WTC11 (cell line): ENCODE results near the gene ZNF581.

Experiments used
- ATF2 ChIP-seq: sonication (generic); formaldehyde crosslinking; IDR thresholded peaks from 2 replicates; pipeline ENCODE4 v1.8.1; 2022; ENCODE audit warnings: low read depth, missing genetic modification reagents, borderline replicate concordance
- CTCF ChIP-seq: fragments of 200-600 bp; IDR thresholded peaks from 2 replicates; pipeline ENCODE4 v1.8.0; 2022; ENCODE audit warnings: antibody characterized with exemption
- E2F1 ChIP-seq: sonication (generic); formaldehyde crosslinking; IDR thresholded peaks from 2 replicates; pipeline ENCODE4 v1.8.0; 2022; ENCODE audit warnings: mild to moderate bottlenecking, missing genetic modification reagents
- ESRRA ChIP-seq: sonication (generic); formaldehyde crosslinking; IDR thresholded peaks from 2 replicates; pipeline ENCODE4 v1.8.1; 2022; ENCODE audit warnings: mild to moderate bottlenecking, missing genetic modification reagents, borderline replicate concordance
- MAX ChIP-seq: sonication (generic); formaldehyde crosslinking; IDR thresholded peaks from 2 replicates; pipeline ENCODE4 v1.8.0; 2022; ENCODE audit warnings: mild to moderate bottlenecking, missing genetic modification reagents
- NR2C2 ChIP-seq: sonication (generic); formaldehyde crosslinking; IDR thresholded peaks from 2 replicates; pipeline ENCODE4 v1.8.0; 2022; ENCODE audit warnings: mild to moderate bottlenecking, missing genetic modification reagents
- USF2 ChIP-seq: sonication (generic); formaldehyde crosslinking; IDR thresholded peaks from 2 replicates; pipeline ENCODE4 v1.8.1; 2023; ENCODE audit warnings: mild to moderate bottlenecking, missing genetic modification reagents, moderate library complexity
- ZNF317 ChIP-seq: sonication (generic); formaldehyde crosslinking; IDR thresholded peaks from 2 replicates; pipeline ENCODE4 v1.8.1; 2023; ENCODE audit warnings: low read depth, mild to moderate bottlenecking, moderate library complexity, missing genetic modification reagents, borderline replicate concordance

GRCh38 chr19:55660991-55661390 is 17.5 kb downstream of the ZNF581 start:
- TF ChIP-seq MAX (CRISPR knock-in tag) (no peak), CTCF (no peak), ZNF317 (no peak), USF2 (no peak), ATF2 (CRISPR knock-in tag) (no peak), E2F1 (CRISPR knock-in tag) (no peak), NR2C2 (CRISPR knock-in tag) (no peak), ESRRA (CRISPR knock-in tag) (no peak)
